ENCODE data around the gene STAP1. TPM values are rescaled to one million over a fixed set of nuclear protein-coding genes. Genes with fewer than 3 reads are reported as not detected.
"Not testable (repeated sequence)": the region's sequence is repeated elsewhere in the genome, so short reads cannot be mapped to it uniquely, and the experiment has no call there.

STAP1 gene
- polyA plus RNA-seq (2012; ENCODE audit: missing spikeins) = 20.0 TPM

DNA sequence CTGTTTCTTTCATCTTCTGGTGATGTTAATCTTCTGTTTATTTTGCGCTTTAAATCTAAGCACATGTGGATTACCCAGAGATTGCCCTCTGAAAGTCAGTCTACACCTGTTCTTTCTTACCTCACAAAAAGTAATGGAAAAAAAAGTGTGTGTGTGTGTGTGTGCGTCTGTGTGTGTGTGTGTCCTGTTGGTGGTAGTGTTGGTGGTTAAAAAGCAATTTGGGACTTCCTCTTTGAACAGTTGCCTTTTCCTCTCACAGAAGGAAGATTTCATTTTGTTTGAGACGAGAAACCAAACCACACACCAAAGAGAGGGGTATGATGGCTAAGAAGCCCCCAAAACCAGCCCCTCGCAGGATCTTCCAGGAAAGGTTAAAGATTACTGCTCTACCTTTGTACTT lies at the start of gene STAP1:
Gene STAP1, plus strand, starts transcription at position 235 of the 400 bp plus-strand sequence. Its CDS starts 83 bp downstream, at position 318.
- FAIRE-seq (peak; percentile 91), DNase-seq (ENCODE audit: insufficient read length) (no peak)
- TF ChIP-seq POLR2AphosphoS5 (IDR thresholded peaks at IDR 0.05; ENCODE audit: low read depth, low read length) (no peak), TAF1 (IDR thresholded peaks at IDR 0.05; ENCODE audit: borderline replicate concordance, low read depth, low read length) (no peak), POLR2A (IDR thresholded peaks at IDR 0.05; ENCODE audit: low read depth, low read length) (0 out of 2 replicates have a peak, but pooled peaks have one; percentile 45)

DNA sequence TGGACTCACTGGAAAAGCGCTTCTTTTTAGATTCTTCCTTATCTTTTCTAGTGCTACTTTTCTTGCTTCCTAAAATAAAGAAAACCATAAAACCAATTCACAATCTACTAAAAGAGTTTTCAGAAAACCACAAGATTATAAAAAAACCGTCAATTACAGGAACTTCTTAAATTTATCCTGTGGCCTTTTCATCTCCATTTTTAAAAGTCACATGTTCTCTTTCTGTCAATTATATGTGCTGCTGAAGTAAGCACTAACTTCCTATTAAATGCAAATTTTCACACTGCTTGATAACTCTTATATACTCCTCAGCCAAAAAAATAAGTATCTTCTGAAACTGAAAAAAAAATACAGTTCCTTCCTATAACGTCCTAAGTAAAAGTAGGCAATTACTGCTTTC lies 46.0 kb upstream of the STAP1 start:
- FAIRE-seq (no peak), DNase-seq (ENCODE audit: insufficient read length) (no peak)

GRCh38 chr4:67520141-67520540 lies 38.4 kb upstream of the STAP1 start:
- no peak for FAIRE-seq
- no peak for TF ChIP-seq TAF1 (IDR thresholded peaks at IDR 0.05; ENCODE audit: borderline replicate concordance, low read depth, low read length)
- no peak for TF ChIP-seq POLR2AphosphoS5 (IDR thresholded peaks at IDR 0.05; ENCODE audit: low read depth, low read length)
- TF ChIP-seq POLR2A (IDR thresholded peaks at IDR 0.05; ENCODE audit: low read depth, low read length) = no peak
- DNase-seq (ENCODE audit: insufficient read length) = no peak

More for the DNA sequence above, 46.0 kb upstream of the STAP1 start:
- TF ChIP-seq POLR2A (IDR thresholded peaks at IDR 0.05; ENCODE audit: low read depth, low read length) = no peak
- TF ChIP-seq POLR2AphosphoS5 (IDR thresholded peaks at IDR 0.05; ENCODE audit: low read depth, low read length) = no peak
- TF ChIP-seq TAF1 (IDR thresholded peaks at IDR 0.05; ENCODE audit: borderline replicate concordance, low read depth, low read length) = no peak

DNA sequence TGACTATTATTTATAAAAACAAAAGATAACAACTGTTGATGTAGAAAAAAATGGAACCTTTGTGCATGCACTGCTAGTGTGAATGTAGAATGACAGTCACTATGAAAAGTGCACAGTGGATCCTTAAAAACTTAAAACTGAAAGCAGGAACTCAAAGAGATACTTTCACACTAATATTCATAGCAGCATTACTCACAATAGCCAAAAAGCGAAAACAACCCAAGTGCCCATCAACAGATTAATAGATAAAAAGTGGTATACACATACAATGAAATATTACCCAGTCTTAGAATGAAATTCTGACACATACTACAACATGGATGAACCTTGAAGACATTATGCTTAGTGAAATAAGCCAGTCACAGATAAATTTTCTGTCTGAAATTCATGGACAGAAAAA lies 37.0 kb upstream of the STAP1 start:
- peak; percentile 46 for FAIRE-seq

DNA sequence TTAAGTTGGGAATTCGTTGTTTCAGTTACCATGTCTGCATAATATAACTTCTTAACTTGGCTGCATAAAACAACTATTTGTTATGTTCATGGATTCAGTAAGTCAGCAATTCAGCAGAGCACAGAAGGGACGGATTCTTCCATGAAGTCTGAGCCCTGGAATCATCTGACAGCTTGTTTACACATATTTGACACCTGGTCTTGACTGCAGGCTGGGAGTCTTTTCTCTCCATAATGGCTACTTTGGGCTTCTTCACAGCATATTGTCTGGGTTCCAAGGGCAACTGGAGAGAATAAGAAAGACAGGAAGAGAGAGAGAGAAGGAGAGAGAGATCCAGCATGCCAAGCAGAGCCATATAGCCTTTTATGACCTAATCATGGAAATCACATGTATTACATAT lies 36.3 kb upstream of the STAP1 start:
- FAIRE-seq = peak; percentile 71
- TF ChIP-seq TAF1 (IDR thresholded peaks at IDR 0.05; ENCODE audit: borderline replicate concordance, low read depth, low read length) = no peak
- TF ChIP-seq POLR2A (IDR thresholded peaks at IDR 0.05; ENCODE audit: low read depth, low read length) = no peak
- no peak for TF ChIP-seq POLR2AphosphoS5 (IDR thresholded peaks at IDR 0.05; ENCODE audit: low read depth, low read length)
- no peak for DNase-seq (ENCODE audit: insufficient read length)

More for the DNA sequence above, 37.0 kb upstream of the STAP1 start:
- no peak for TF ChIP-seq POLR2AphosphoS5 (IDR thresholded peaks at IDR 0.05; ENCODE audit: low read depth, low read length)
- no peak for DNase-seq (ENCODE audit: insufficient read length)

- no peak for FAIRE-seq
- TF ChIP-seq TAF1 (IDR thresholded peaks at IDR 0.05; ENCODE audit: borderline replicate concordance, low read depth, low read length) = no peak
- DNase-seq (ENCODE audit: insufficient read length) = no peak
Observed at GRCh38 chr4:67522851-67523671, 35.5 kb upstream of the STAP1 start.

- FAIRE-seq = not testable (repeated sequence)
Observed at GRCh38 chr4:67524140-67524539, 34.4 kb upstream of the STAP1 start.

DNA sequence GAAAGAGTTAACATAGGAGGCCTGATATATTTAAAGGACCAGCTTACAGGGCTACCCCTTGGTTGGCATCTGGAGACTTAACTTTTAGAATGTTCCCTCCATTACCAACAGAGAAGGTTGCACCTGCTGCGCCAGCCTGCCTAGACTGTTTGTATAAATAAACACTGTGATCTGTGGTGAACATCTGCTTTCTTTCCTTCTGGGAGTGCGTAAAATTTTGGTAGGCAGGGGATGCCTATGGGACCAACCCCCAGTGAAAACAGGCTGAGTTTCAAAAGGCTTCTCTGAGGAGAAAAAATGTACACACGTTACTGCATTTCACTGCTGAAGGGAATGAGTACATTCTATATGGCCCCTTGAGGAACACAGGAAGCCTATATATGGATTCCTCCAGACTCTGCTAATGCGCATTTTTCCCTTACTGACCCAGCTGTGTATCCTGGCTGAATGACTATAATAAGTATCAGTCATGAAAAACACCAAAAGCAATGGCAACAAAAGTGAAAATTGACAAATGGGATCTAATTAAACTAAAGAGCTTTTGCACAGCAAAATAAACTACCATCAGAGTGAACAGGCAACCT lies 27.1 kb upstream of the STAP1 start:
- TF ChIP-seq POLR2AphosphoS5 (IDR thresholded peaks at IDR 0.05; ENCODE audit: low read depth, low read length) = no peak
- TF ChIP-seq POLR2A (IDR thresholded peaks at IDR 0.05; ENCODE audit: low read depth, low read length) = no peak
- TF ChIP-seq TAF1 (IDR thresholded peaks at IDR 0.05; ENCODE audit: borderline replicate concordance, low read depth, low read length) = no peak
- FAIRE-seq = no peak
- no peak for DNase-seq (ENCODE audit: insufficient read length)

More at GRCh38 chr4:67524140-67524539, 34.4 kb upstream of the STAP1 start:
- DNase-seq (ENCODE audit: insufficient read length) = not testable (repeated sequence)

- FAIRE-seq = not testable (repeated sequence)
Observed at GRCh38 chr4:67532397-67532796, 26.1 kb upstream of the STAP1 start.

GRCh38 chr4:67533112-67533511 lies 25.4 kb upstream of the STAP1 start:
- no peak for TF ChIP-seq POLR2AphosphoS5 (IDR thresholded peaks at IDR 0.05; ENCODE audit: low read depth, low read length)
- TF ChIP-seq POLR2A (IDR thresholded peaks at IDR 0.05; ENCODE audit: low read depth, low read length) = no peak
- no peak for TF ChIP-seq TAF1 (IDR thresholded peaks at IDR 0.05; ENCODE audit: borderline replicate concordance, low read depth, low read length)
- DNase-seq (ENCODE audit: insufficient read length) = no peak
- no peak for FAIRE-seq

More at GRCh38 chr4:67532397-67532796, 26.1 kb upstream of the STAP1 start:
- not testable (repeated sequence) for DNase-seq (ENCODE audit: insufficient read length)

GRCh38 chr4:67535280-67535840 lies 23.2 kb upstream of the STAP1 start:
- DNase-seq (ENCODE audit: insufficient read length) (no peak), FAIRE-seq (no peak)
- TF ChIP-seq TAF1 (IDR thresholded peaks at IDR 0.05; ENCODE audit: borderline replicate concordance, low read depth, low read length) (no peak), POLR2AphosphoS5 (IDR thresholded peaks at IDR 0.05; ENCODE audit: low read depth, low read length) (no peak), POLR2A (IDR thresholded peaks at IDR 0.05; ENCODE audit: low read depth, low read length) (no peak)

DNA sequence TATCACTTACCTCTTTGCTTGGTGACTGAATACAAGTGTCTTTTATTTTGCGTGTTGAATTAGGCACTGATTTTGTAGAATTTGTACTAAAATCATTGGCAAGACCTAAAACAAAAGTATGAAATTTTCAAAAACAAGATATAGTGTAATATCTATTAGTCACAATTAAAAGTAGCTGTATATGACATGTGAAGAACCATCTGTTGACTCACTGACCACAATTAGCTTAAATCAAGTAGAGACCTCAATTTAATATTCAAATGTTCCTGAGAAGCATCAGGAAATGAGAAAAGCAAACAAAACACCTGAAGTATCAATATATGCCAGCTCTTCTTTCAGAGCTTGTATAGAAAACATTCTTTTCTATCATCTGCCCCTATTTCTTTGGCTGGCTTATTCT lies 18.7 kb upstream of the STAP1 start:
- no peak for FAIRE-seq
- no peak for DNase-seq (ENCODE audit: insufficient read length)
- TF ChIP-seq POLR2AphosphoS5 (IDR thresholded peaks at IDR 0.05; ENCODE audit: low read depth, low read length) (no peak), POLR2A (IDR thresholded peaks at IDR 0.05; ENCODE audit: low read depth, low read length) (no peak), TAF1 (IDR thresholded peaks at IDR 0.05; ENCODE audit: borderline replicate concordance, low read depth, low read length) (no peak)

Measured in GM12892 (cell line).